IPS-20b (cell line): ENCODE data around the gene RPS27.
"Not testable (repeated sequence)": the region's sequence is repeated elsewhere in the genome, so short reads cannot be mapped to it uniquely, and the experiment has no call there.

Experiments used
- H3K27ac ChIP-seq: one replicate; pipeline ENCODE4 v1.5.1; 2013; ENCODE audit warnings: low read length
- H3K27me3 ChIP-seq: 2 replicates; pipeline ENCODE4 v1.6.1; 2013; ENCODE audit warnings: mild to moderate bottlenecking, low read length, inconsistent platforms; ENCODE audit not compliant: insufficient read depth
- H3K36me3 ChIP-seq: 2 replicates; pipeline ENCODE4 v1.6.1; 2013; ENCODE audit warnings: low read depth, mild to moderate bottlenecking, inconsistent platforms, low read length, moderate library complexity; ENCODE audit not compliant: insufficient read depth
- H3K4me1 ChIP-seq: 2 replicates; pipeline ENCODE4 v1.6.1; 2013; ENCODE audit warnings: mild to moderate bottlenecking, control low read depth, inconsistent platforms, low read length, moderate library complexity; ENCODE audit not compliant: insufficient read depth
- H3K4me3 ChIP-seq: 2 replicates; pipeline ENCODE4 v1.5.1; 2013; ENCODE audit warnings: mild to moderate bottlenecking, low read length, inconsistent platforms
- H3K9ac ChIP-seq: 2 replicates; pipeline ENCODE4 v1.6.1; 2013; ENCODE audit warnings: low read depth, mild to moderate bottlenecking, inconsistent platforms, low read length, moderate library complexity
- H3K9me3 ChIP-seq: 2 replicates; pipeline ENCODE4 v1.6.1; 2013; ENCODE audit warnings: mild to moderate bottlenecking, low read depth, low read length, inconsistent platforms; ENCODE audit not compliant: insufficient read depth

The RPS27 gene

GRCh38 chr1:153977250-153978240 is 13.0 kb upstream of the RPS27 start, which contains the start of gene JTB:
JTB (minus strand) TSS chr1:153977674; CDS start chr1:153977252, 422 bp downstream.
- Histone ChIP-seq H3K4me3 (peak within 1 kb of the TSS; percentile 85), H3K27me3 (no peaks in the 10 kb centered on the region), H3K36me3 (peaks cover 60% of the 10 kb centered on the region), H3K27ac (peak within 1 kb of the TSS; percentile 11), H3K4me1 (no peaks in the 10 kb centered on the region; the same call in 1 of the 2 replicates), H3K9me3 (no peaks in the 10 kb centered on the region), H3K9ac (peak within 1 kb of the TSS; percentile 90)

GRCh38 chr1:153978274-153978909 is 12.2 kb upstream of the RPS27 start:
- H3K4me1 ChIP-seq: no peaks in the 10 kb centered on the region; the same call in 1 of the 2 replicates
- no peaks in the 10 kb centered on the region for H3K9me3 ChIP-seq
- no peak overlapping the region for H3K27ac ChIP-seq
- H3K36me3 ChIP-seq: peaks cover 59% of the 10 kb centered on the region
- H3K9ac ChIP-seq: peak overlapping the region; percentile 90; the same call in 1 of the 2 replicates
- H3K4me3 ChIP-seq: peak overlapping the region; percentile 85
- H3K27me3 ChIP-seq: no peaks in the 10 kb centered on the region

- not testable (repeated sequence) for H3K27ac ChIP-seq, H3K27me3 ChIP-seq, H3K9ac ChIP-seq, H3K9me3 ChIP-seq, H3K4me3 ChIP-seq, H3K4me1 ChIP-seq
- H3K36me3 ChIP-seq: peaks cover 59% of the 10 kb centered on the region
These were observed 11.5 kb upstream of the RPS27 start for GRCh38 chr1:153979091-153979490.

- H3K27ac ChIP-seq, H3K27me3 ChIP-seq, H3K9me3 ChIP-seq, H3K9ac ChIP-seq, H3K4me1 ChIP-seq, H3K4me3 ChIP-seq: not testable (repeated sequence)
- peaks cover 48% of the 10 kb centered on the region for H3K36me3 ChIP-seq
These were observed 8.8 kb upstream of the RPS27 start for GRCh38 chr1:153981735-153982134.

GRCh38 chr1:153984123-153984894 is 6.3 kb upstream of the RPS27 start:
- H3K4me3 ChIP-seq: peak overlapping the region; percentile 79
- H3K27me3 ChIP-seq: no peaks in the 10 kb centered on the region
- H3K9me3 ChIP-seq: no peaks in the 10 kb centered on the region
- peaks cover 40% of the 10 kb centered on the region for H3K36me3 ChIP-seq
- H3K27ac ChIP-seq: no peak overlapping the region
- H3K4me1 ChIP-seq: peaks cover 9% of the 10 kb centered on the region
- peak overlapping the region; percentile 84; the same call in 1 of the 2 replicates for H3K9ac ChIP-seq

- peak overlapping the region; percentile 58 for H3K27ac ChIP-seq
- H3K36me3 ChIP-seq: peaks cover 39% of the 10 kb centered on the region
- peaks cover 9% of the 10 kb centered on the region for H3K4me1 ChIP-seq
- H3K9ac ChIP-seq: peak overlapping the region; percentile 84
- no peaks in the 10 kb centered on the region for H3K27me3 ChIP-seq
- peak overlapping the region; percentile 79 for H3K4me3 ChIP-seq
- no peaks in the 10 kb centered on the region for H3K9me3 ChIP-seq
These were observed 5.1 kb upstream of the RPS27 start for GRCh38 chr1:153985341-153985912.

GRCh38 chr1:153985941-153986761 is 4.4 kb upstream of the RPS27 start, which contains the start of gene RAB13:
RAB13 (minus strand) TSS chr1:153986339; CDS start chr1:153986236, 103 bp downstream.
- peak within 1 kb of the TSS; percentile 58 for H3K27ac ChIP-seq
- no peaks in the 10 kb centered on the region for H3K27me3 ChIP-seq
- H3K36me3 ChIP-seq: peaks cover 35% of the 10 kb centered on the region
- H3K4me3 ChIP-seq: peak within 1 kb of the TSS; percentile 79
- peaks cover 9% of the 10 kb centered on the region for H3K4me1 ChIP-seq
- H3K9me3 ChIP-seq: no peaks in the 10 kb centered on the region
- H3K9ac ChIP-seq: peak within 1 kb of the TSS; percentile 84

GRCh38 chr1:153987621-153988020 is 2.9 kb upstream of the RPS27 start:
- peaks cover 13% of the 10 kb centered on the region for H3K4me1 ChIP-seq
- no peak overlapping the region for H3K4me3 ChIP-seq
- H3K27me3 ChIP-seq: no peaks in the 10 kb centered on the region
- peaks cover 37% of the 10 kb centered on the region for H3K36me3 ChIP-seq
- H3K27ac ChIP-seq: no peak overlapping the region
- no peaks in the 10 kb centered on the region for H3K9me3 ChIP-seq
- H3K9ac ChIP-seq: no peak overlapping the region

- Histone ChIP-seq H3K27me3 (no peaks in the 10 kb centered on the region), H3K9me3 (no peaks in the 10 kb centered on the region), H3K4me3 (peak overlapping the region; percentile 82), H3K4me1 (peaks cover 4% of the 10 kb centered on the region; the same call in 1 of the 2 replicates), H3K9ac (peak overlapping the region; percentile 98), H3K36me3 (peaks cover 48% of the 10 kb centered on the region), H3K27ac (peak overlapping the region; percentile 92)
These were observed 629 bp downstream of the RPS27 start for GRCh38 chr1:153991151-153991630.

- H3K9ac ChIP-seq: peak overlapping the region; percentile 98
- peak overlapping the region; percentile 82 for H3K4me3 ChIP-seq
- H3K27ac ChIP-seq: no peak overlapping the region
- no peaks in the 10 kb centered on the region for H3K27me3 ChIP-seq
- H3K36me3 ChIP-seq: peaks cover 48% of the 10 kb centered on the region
- peaks cover 4% of the 10 kb centered on the region; the same call in 1 of the 2 replicates for H3K4me1 ChIP-seq
- H3K9me3 ChIP-seq: no peaks in the 10 kb centered on the region
These were observed 1.2 kb downstream of the RPS27 start for GRCh38 chr1:153991806-153992205.
